Bone marrow (tissue), 2 donors: ENCODE measurements around the gene MCU.
"Not testable (repeated sequence)": the region's sequence is repeated elsewhere in the genome, so short reads cannot be mapped to it uniquely, and the experiment has no call there.

Source experiments
- DNase-seq, 2 donors: peaks; one replicate each; lab custom pipeline; 2025; lab: John Stamatoyannopoulos, UW

MCU gene

DNA sequence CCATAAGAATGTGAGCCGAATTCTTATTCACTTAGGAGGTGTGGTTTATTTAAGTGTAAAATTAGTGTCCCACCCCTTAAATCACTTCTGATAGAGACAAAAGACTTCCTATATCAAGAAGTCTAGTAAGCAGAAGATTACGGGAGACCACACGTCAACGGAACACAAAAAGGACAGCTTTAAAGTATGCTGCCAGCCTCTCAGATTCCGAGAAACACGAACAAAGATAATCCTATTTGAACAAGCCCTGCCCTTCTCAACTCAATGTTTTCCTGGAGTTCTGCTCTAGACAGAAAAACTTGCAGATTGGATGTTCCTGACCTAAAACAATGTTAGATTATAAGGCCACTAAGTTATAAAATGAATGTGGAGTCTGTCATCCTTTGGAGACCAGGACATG lies 4.9 kb upstream of the MCU start:
- no peak for DNase-seq

DNA sequence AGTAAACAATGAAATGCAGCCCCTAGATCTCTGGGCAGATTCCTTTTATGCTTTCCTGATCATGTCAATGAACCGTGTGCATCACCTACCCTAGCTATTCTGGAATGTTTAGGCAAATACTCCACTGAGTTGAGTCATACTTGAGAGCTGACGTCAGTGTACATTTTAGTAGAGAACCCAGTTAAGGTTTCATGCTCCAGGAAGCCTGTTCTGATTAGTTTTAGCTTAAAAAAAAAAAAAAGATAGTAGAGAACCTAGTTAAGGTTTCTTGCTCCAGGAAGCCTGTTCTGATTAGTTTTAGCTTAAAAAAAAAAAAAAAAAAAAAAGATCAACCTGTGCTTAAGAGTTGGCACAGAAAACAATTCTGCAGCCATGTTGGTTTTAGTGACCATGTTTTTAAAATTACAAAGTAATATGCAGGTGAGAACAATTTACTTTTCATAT lies 3.7 kb upstream of the MCU start:
- DNase-seq, result no peak

DNA sequence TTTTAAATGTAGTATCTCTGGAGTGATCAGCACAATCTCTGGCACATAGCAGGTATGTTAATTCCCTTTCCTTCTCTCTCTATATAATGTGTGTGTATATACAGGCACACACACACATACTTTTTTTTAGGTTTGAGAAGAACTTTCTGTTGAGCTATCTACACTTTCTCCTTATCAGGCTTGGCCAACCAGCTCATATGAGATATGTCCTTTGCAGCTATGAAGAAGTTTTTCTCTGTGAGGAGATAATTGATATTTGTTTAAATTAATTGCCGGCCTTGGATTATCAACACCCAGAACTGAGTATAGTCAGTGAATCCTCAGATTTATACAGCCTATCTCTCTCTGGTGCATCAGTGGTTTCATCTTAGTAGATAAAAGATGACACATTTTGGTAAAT lies 2.3 kb upstream of the MCU start:
- no peak for DNase-seq

DNA sequence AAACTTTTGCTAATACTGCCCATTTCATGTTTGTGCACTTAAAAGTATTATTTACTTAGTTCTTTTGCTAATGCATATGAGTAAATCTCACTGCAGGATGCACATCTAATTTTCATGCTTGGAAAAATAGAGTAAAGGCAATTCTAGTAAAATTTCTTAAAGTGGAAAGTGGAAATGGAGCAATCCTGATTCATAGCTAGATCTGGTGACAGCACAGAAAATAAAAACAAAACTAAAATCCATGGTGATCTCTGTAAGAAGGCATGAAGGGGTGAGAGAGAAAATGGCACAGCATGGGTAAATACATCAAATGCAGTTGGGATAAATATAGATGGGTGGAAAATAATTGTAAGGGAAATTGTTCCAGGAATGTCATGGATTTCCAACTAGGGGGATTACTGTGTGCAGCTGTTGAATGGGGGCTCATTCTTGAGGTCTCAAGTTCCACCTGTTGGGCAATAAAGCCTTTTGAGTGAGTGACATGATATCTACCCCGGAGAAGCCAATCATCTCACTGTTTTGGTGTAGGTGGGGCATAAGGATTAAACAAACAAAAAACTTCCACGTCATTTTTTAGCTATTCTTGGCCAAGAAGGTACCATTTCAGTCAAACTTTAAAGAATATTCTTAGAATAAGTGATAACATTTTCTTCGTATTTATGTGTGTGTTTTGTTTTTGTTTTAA lies 1.7 kb upstream of the MCU start:
- no peak for DNase-seq

DNA sequence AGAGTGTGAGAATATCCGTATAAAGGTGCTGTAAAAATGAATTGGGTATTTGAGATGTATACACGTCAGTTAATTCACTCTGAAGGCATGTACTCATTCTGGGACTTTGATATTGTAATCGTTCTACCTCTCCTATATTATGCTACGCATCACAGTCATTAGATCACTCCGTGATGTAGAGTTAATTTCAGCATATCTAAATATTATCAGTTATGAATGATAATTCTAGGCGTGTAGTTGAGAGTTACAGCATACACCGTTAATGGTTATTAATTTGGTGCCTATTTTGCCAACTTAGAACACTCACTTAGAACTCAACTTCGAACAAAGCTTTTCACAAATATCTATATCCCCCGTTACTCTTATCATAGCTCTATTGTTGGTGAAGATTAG lies 477 bp upstream of the MCU start:
- DNase-seq, result no peak

DNA sequence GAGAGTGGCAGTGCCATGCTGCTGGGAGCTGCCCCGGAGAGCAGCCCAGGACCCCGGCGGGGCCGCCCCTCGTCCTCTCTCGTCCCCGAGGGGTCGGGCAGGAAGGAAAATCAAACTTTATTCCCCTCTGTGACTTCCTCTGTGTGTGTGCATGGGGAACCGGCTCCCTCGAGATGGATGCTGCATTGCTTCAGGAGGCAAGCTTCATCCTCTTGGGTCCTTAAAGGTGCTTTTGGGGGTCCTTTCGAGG lies 726 bp downstream of the MCU start:
- DNase-seq, result no peak

DNA sequence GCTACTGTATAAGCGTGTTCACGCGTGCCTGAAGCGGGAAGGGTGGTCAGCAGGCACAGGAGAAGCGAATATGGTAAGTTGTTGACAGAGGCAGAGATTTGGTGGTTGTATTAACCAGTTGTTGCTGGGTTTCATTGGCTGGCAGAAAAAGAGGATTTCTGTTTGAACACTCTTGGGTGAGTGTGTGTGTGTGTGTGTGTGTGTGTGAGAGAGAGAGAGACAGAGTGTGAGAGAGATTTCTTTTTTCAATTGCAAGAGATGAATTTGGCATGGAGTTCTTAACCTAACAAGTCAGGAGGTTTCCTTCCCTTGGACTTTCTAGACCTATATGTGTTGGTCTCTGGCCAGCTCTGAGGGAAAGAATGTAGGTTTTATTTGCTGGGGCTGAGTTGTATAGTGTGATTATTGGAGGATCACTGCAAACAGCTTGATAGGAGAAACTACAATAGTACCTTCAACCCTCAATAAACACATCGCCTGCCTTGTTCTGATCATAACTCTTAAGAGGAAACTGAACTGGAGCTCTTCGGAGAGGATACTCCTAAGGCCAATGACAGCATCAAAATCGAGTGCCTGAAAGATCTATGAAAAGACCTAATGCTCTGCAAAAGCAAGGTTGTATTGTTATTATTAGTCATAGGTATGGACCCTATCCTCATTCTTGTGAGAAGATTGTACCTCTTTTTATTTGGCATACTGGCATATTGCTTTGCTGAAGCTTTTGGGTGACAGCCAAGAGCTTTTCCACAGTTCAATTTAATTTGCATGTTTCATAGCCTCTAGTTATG lies 1.2 kb downstream of the MCU start:
- DNase-seq, result no peak

DNA sequence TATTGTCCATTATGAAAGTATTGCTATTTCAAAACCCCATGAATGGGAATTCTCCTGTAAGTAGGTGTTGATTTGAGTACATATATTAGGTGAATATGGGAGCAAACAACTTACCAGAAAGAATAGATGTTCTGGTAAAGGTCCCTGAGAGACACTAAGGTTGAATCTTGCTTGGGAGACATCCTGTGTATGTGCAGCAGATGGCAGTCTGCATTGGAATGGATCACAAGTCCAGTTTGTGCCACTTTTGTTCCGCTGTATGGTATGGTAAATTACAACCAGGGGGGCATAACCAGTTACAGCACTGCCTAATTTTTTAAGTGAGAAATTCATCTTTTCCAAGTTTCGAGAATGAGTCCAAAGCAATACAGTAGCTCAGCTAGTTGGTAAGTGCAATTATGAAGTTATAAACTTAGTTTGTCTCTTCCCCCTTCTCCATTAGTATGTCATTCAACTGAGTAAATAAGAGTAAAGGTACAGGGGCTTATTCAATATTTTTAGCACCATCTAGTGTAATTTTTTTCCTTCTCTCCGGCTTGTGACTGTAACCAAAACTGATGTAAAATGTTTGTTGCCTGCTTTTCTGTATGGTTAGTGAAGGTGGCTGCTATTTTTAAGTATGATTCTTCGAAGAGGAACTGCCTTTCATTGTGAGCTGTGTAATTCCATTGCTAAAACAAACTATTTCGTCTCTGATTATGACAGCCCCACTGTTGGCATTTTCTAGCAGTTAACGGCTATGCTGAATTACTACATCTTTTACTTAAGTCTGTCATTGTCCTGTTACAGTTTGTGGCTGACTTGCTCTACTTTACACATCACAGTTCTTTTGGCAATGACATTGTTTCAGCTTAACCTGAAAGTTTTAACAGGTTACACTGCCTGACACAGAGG lies 2.8 kb downstream of the MCU start:
- DNase-seq, result no peak

DNA sequence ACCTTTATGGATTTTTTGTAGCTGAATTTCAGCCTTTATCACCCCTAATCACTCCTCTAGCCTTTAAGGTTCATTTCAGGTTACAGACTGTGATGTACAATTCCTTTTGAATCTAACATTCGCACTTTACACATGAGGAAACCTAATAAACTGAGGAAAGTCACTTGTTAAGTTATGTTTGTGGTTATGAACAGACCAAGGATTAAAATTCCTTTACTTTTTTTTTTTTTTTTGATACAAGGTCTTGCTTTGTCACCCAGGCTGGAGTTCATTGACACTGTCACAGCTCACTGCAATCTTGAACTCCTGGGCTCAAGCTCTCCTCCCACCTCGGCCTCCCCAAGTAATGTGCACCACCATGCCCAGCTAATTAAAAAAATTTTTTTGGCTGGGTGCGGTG lies 3.6 kb downstream of the MCU start:
- no peak for DNase-seq

DNA sequence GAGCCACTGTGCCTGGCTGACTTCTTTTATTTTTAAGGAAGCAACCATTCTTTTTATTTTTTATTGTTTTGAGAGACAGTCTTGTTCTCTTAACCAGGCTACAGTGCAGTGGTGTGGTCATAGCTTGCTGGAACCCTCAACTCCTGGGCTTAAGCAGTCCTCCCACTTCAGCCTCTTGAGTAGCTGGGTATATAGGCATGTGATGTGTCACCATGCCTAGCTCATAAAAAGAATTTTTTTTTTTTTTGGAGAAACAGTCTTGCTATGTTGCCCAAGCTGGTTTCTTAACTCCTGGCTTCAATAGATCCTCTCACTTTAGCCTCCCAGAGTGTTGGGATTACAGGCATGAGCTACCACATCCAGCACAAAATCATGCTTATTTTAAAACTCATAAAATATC lies 5.8 kb downstream of the MCU start:
- DNase-seq, result no peak

DNA sequence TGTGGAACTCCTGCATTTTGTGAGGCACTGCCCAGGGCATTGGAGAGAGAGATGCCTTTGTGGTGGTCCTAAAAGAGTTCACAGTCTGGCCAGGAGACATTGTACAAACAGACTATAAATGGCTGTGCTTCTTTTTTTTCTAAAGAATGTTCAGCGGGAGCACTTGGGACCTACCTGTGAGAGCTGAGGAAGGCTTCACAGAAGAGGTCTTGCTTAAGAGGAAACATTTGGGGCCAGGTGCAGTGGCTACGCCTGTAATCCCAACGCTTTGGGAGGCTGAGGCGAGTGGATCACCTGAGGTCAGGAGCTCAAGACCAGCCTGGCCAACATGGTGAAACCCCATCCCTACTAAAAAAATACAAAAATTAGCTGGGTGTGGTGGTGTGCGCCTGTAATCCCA lies 10.5 kb downstream of the MCU start:
- DNase-seq, result not testable (repeated sequence)

DNA sequence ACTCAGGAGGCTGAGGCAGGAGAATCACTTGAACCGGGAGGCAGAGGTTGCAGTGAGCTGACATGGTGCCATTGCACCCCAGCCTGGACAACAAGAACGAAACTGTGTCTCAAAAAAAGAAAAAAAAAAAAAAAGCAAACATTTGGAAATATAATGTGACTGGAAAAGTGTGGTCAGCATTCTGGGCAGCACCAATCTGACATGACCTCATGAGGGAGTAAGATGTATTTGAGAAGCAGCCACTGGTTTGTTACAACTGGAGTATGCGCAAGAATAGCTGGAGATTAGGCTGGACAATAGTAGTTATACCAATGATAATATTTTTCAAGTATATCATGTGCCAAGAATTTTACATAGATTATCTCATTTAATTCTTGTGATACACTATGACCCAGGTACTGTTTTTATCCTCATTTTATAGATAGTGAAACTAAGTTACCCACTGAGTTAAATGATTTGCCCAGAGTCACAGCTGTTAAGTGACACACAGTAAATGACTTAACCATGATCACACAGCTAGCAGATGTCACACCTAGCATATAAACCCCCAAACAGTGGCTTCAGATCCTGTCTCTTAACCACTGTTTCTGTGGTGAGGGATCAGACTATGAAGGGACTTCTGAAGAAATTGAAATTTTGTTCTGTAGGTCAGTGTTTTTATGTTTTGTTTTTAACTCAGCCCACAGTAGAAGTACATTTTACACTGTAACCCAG lies 11.1 kb downstream of the MCU start:
- DNase-seq, result no peak

DNA sequence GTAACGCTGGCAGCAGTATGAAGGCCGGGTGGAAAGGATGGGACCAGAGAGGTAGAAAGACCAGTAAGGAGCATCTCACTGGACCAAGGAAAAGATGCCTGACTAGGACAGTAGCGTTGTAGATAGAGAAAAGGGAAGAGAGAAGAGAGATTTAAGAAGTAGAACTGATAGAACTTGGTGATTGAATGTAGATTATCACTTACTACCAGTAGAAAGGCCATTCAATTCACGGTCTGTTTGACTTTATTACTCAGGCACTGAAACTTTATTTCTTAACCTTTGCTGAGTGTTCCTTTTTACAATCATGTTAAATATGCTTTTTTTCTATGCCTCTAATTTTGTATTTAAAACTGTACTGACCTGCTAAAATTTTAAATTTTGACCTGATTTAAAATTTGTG lies 12.2 kb downstream of the MCU start:
- DNase-seq, result no peak

DNA sequence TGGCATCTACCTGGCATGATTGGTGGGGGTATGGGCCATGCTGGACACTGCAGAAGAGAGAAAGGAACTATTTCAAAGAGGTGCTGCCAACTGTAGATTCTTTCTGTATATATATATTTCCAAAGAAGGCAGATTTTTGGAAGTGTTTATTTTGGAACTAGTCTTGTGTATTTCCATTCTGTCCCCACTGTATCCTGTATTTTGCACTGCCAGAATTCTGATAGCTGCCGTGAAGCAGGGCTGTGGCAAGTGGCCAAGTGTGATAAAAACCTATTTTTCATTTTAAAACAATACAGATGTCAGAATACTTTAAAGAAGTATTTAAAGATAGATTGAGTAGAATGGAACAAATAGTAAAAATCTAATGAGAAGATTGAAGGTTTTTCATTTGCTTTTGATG lies 17.1 kb downstream of the MCU start:
- no peak for DNase-seq

DNA sequence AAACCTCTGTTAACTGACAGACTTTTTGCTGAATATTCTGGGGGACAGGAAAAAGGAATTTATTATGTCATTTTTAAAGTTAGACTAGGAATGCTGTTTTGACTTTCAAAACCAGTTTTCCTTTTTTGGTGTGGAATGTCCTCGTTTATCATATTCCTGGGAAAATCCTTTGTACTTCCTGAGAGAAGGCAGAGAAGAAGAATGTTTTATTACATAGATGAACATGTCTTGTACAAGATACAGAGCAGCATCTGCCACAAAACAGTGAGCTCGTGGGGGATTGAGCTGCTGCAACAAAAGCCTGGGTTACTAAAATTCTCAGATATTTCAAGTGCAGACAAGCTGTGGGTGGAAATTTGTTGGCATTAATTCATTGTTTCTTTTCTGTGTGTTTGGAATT lies 20.2 kb downstream of the MCU start:
- no peak for DNase-seq

DNA sequence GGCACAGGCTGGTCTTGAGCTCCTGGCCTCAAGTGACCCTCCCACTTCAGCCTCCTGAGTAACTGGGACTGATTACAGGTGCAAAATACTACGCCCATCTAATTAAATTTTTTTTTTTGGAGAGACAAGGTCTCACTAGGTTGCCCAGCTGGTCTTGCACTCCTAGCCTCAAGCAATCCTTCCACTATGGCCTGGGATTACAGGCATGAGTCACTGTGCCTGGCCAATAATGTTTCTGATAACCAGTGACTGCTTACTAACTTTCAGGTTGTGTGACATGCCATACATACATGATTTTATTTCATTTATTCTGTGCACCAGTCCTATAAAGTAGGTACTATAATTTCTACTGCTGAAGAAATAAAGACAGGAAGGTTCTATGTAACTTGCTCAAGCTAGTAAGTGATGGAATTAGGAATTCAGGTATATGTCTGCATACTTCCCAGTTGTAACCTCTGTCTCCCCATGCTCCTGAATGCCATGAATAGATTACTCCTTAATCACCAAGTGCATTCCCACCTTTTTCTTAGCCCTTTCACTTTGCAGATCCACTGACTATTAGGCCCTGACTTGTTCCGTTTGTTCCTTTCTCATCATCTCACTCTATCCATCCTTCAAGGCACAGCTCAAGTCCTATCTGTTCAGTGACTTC lies 28.1 kb downstream of the MCU start:
- no peak for DNase-seq

DNA sequence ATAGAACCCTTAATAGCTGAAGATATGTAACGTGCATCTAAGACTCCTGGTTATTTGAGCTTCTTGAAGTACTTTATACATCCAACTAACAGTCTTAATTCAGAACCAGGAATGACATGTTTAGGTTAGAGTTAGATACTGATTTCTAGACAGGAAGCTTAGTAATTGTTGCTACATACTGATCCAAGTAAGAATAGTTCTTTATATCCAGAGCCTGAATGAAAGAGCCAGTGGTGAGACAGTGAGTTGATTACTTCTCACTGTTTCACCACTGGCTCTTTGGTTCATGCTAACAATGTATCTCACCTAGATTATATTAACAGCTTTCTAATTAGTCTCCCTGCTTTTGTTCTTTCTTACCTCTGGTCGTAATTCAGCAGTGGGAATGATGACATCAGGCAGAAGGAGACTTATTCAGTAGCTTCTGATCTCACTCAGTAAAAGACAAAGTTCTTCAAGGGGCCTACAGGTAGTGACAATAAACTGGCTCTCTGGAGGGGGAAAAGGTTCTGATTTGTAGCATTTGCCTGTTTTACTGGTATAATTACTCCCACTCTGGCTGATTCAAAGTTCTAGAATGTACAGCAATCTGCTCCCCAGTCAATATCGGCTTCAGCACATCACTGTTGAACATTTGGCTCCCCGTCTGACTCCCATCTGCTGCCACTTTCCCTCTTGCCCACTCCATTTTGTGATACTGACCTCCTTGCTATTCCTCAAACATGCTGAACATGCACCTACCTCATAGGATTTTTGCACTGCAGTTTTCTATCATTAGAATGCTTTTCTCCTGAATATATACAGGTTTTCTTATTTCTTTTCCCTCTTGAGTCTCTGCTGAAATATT lies 29.1 kb downstream of the MCU start:
- no peak for DNase-seq

DNA sequence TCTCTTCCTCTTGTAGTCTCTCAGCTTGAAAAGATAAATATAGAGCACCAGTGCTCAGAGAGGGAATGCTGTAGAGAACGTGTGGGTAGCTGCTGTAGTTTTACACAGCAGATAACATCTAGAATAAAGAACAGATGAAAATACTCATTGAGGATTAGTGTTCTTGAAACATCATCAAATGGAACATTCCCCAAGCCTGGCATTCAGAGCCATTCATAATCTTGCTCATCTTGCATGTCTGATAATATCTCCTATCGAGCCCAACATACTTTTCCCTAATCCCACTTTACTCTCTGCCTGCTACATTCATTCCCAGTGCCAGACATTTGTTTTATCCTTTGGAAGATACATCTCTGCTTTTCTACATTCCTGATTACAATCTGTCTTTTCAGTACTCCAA lies 35.2 kb downstream of the MCU start:
- DNase-seq, result no peak

DNA sequence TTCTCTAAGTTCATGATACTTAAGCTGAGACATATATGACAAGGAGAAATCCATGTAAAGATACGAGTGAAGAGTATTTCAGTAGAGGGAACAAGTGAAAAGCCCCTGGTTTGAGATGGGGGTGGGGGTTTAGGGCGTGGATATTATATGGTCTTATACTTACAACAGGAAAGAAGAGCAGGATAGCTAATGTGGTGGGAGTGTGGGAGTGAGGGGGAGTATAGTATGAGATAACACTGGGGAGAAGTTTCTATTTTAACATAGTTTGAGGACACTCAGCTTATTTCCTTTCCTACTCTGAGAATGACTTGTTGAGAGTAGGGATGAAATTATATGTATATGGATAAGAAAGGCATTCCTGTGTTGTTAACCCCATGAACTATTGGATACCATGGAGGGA lies 36.5 kb downstream of the MCU start:
- no peak for DNase-seq

DNA sequence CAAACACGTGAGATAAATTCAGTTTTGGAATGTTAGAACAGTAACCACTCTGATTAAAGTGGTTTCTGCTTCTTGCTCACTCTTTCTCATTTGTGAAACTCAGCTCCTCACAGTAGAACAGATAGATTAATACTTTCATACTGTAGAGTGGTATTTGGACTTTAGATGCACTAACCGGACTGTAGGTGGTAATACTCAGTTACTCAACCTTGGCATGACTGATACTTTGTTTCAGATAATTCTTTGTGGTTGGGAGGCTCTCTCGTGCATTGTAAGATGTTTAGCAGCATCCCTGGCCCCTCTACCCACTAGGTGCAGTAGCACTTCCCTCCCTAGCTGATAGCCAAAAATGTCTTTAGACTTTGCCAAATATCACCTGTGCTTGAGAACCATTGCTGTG lies 37.6 kb downstream of the MCU start:
- no peak for DNase-seq

DNA sequence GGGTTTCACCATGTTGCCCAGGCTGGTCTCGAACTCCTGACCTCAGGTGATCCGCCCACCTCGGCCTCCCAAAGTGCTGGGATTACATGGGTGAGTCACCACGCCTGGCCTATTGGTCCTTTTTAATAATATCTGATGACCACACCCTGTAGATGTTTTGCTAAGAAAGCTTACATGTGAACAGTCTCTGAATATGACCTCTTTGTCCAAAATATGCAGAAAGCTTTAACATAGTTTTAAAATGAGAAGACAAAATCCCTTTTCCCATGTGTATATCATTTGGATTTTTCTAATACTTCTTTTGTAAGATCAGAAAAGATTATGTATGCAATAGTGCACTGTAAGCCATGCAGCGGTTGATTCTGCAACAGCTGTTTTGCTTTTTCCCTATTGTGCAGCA lies 38.5 kb downstream of the MCU start:
- DNase-seq, result no peak
